ENCODE data around the gene STK26.

- TF ChIP-seq CTCF (IDR thresholded peaks at IDR 0.05; ENCODE audit: low read length) (no peak), EZH2 (IDR thresholded peaks at IDR 0.05; ENCODE audit: borderline replicate concordance, low read length) (no peak)
Observed at GRCh38 chrX:132044953-132045352, 21.9 kb downstream of the STK26 start.
